ENCODE data around the gene CCDC88B.

CCDC88B gene

GRCh38 chr11:64348383-64349024 is 8.5 kb downstream of the CCDC88B start:
- WGBS (ENCODE audit: insufficient coverage, insufficient read length): no CpG with 5 or more reads among the region's 14 CpGs
- Histone ChIP-seq H3K4me1 (ENCODE audit: control insufficient read depth, insufficient read depth, low read length) (no peaks in the 10 kb centered on the region; the same call in 1 of the 2 replicates), H3K27ac (ENCODE audit: low read length) (no peak overlapping the region), H3K9me3 (ENCODE audit: control insufficient read depth, insufficient read depth, low read length) (no peaks in the 10 kb centered on the region), H3K27me3 (ENCODE audit: control insufficient read depth, insufficient read depth, low read length) (no peaks in the 10 kb centered on the region), H3K4me3 (ENCODE audit: low read length) (no peak overlapping the region), H3K36me3 (ENCODE audit: control insufficient read depth, insufficient read depth, low read length) (no peaks in the 10 kb centered on the region)
- no peak for DNase-seq (ENCODE audit: low read depth, low spot score)

GRCh38 chr11:64349025-64349387 is 9.0 kb downstream of the CCDC88B start:
- no peak overlapping the region for H3K4me3 ChIP-seq (ENCODE audit: low read length)
- no peak overlapping the region for H3K27ac ChIP-seq (ENCODE audit: low read length)
- WGBS (ENCODE audit: insufficient coverage, insufficient read length): no CpG with 5 or more reads among the region's 7 CpGs
- no peaks in the 10 kb centered on the region for H3K36me3 ChIP-seq (ENCODE audit: control insufficient read depth, insufficient read depth, low read length)
- no peaks in the 10 kb centered on the region for H3K27me3 ChIP-seq (ENCODE audit: control insufficient read depth, insufficient read depth, low read length)
- H3K4me1 ChIP-seq (ENCODE audit: control insufficient read depth, insufficient read depth, low read length): no peaks in the 10 kb centered on the region; the same call in 1 of the 2 replicates
- no peak for DNase-seq (ENCODE audit: low read depth, low spot score)
- no peaks in the 10 kb centered on the region for H3K9me3 ChIP-seq (ENCODE audit: control insufficient read depth, insufficient read depth, low read length)

- Histone ChIP-seq H3K4me1 (ENCODE audit: control insufficient read depth, insufficient read depth, low read length) (no peaks in the 10 kb centered on the region; the same call in 1 of the 2 replicates), H3K27ac (ENCODE audit: low read length) (no peak overlapping the region), H3K4me3 (ENCODE audit: low read length) (no peak overlapping the region), H3K9me3 (ENCODE audit: control insufficient read depth, insufficient read depth, low read length) (no peaks in the 10 kb centered on the region), H3K27me3 (ENCODE audit: control insufficient read depth, insufficient read depth, low read length) (no peaks in the 10 kb centered on the region), H3K36me3 (ENCODE audit: control insufficient read depth, insufficient read depth, low read length) (no peaks in the 10 kb centered on the region)
- no CpG with 5 or more reads among the region's 11 CpGs for WGBS (ENCODE audit: insufficient coverage, insufficient read length)
- no peak for DNase-seq (ENCODE audit: low read depth, low spot score)
Observed at GRCh38 chr11:64349404-64349803, 9.4 kb downstream of the CCDC88B start.

DNA sequence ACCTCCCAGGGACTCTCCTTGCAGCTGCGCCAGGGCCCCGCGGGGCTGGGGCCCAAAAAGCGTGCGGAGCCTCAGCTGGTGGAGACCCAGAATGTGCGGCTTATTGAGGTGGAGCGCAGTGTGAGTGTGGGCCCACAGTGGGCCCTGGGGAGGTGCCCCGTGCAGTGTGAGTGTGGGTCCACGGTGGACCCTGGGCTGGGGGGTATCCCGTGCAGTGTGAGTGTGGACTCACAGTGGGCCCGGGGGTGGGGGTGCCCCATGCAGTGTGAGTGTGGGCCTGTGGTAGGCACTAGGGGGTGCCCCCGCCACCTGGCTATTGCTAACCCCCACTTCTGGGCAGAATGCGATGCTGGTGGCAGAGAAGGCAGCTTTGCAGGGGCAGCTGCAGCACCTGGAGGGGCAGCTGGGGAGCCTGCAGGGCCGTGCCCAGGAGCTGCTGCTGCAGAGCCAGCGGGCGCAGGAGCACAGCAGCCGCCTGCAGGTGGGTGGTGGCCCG is 11.2 kb downstream of the CCDC88B start:
- no peak overlapping the region for H3K4me3 ChIP-seq (ENCODE audit: low read length)
- H3K27me3 ChIP-seq (ENCODE audit: control insufficient read depth, insufficient read depth, low read length): no peaks in the 10 kb centered on the region
- no peaks in the 10 kb centered on the region for H3K9me3 ChIP-seq (ENCODE audit: control insufficient read depth, insufficient read depth, low read length)
- no peaks in the 10 kb centered on the region for H3K36me3 ChIP-seq (ENCODE audit: control insufficient read depth, insufficient read depth, low read length)
- WGBS (ENCODE audit: insufficient coverage, insufficient read length): no CpG with 5 or more reads among the region's 18 CpGs
- DNase-seq (ENCODE audit: low read depth, low spot score): no peak
- no peak overlapping the region for H3K27ac ChIP-seq (ENCODE audit: low read length)
- peaks cover 5% of the 10 kb centered on the region for H3K4me1 ChIP-seq (ENCODE audit: control insufficient read depth, insufficient read depth, low read length)

GRCh38 chr11:64352099-64352994 is 12.3 kb downstream of the CCDC88B start:
- WGBS (ENCODE audit: insufficient coverage, insufficient read length): no CpG with 5 or more reads among the region's 33 CpGs
- Histone ChIP-seq H3K27me3 (ENCODE audit: control insufficient read depth, insufficient read depth, low read length) (no peaks in the 10 kb centered on the region), H3K4me1 (ENCODE audit: control insufficient read depth, insufficient read depth, low read length) (peaks cover 5% of the 10 kb centered on the region), H3K27ac (ENCODE audit: low read length) (no peak overlapping the region), H3K4me3 (ENCODE audit: low read length) (no peak overlapping the region), H3K36me3 (ENCODE audit: control insufficient read depth, insufficient read depth, low read length) (no peaks in the 10 kb centered on the region), H3K9me3 (ENCODE audit: control insufficient read depth, insufficient read depth, low read length) (no peaks in the 10 kb centered on the region)
- DNase-seq (ENCODE audit: low read depth, low spot score): no peak

- peaks cover 5% of the 10 kb centered on the region for H3K4me1 ChIP-seq (ENCODE audit: control insufficient read depth, insufficient read depth, low read length)
- H3K36me3 ChIP-seq (ENCODE audit: control insufficient read depth, insufficient read depth, low read length): no peaks in the 10 kb centered on the region
- no peak for DNase-seq (ENCODE audit: low read depth, low spot score)
- no peaks in the 10 kb centered on the region for H3K27me3 ChIP-seq (ENCODE audit: control insufficient read depth, insufficient read depth, low read length)
- WGBS (ENCODE audit: insufficient coverage, insufficient read length): no CpG with 5 or more reads among the region's 34 CpGs
- no peak overlapping the region for H3K27ac ChIP-seq (ENCODE audit: low read length)
- no peaks in the 10 kb centered on the region for H3K9me3 ChIP-seq (ENCODE audit: control insufficient read depth, insufficient read depth, low read length)
- no peak overlapping the region for H3K4me3 ChIP-seq (ENCODE audit: low read length)
Observed at GRCh38 chr11:64352995-64353714, 13.2 kb downstream of the CCDC88B start.

GRCh38 chr11:64353715-64354506 is 13.9 kb downstream of the CCDC88B start:
- DNase-seq (ENCODE audit: low read depth, low spot score): no peak
- no peaks in the 10 kb centered on the region for H3K27me3 ChIP-seq (ENCODE audit: control insufficient read depth, insufficient read depth, low read length)
- no peaks in the 10 kb centered on the region for H3K9me3 ChIP-seq (ENCODE audit: control insufficient read depth, insufficient read depth, low read length)
- H3K4me1 ChIP-seq (ENCODE audit: control insufficient read depth, insufficient read depth, low read length): peaks cover 6% of the 10 kb centered on the region
- H3K36me3 ChIP-seq (ENCODE audit: control insufficient read depth, insufficient read depth, low read length): no peaks in the 10 kb centered on the region
- WGBS (ENCODE audit: insufficient coverage, insufficient read length): no CpG with 5 or more reads among the region's 20 CpGs
- H3K4me3 ChIP-seq (ENCODE audit: low read length): no peak overlapping the region
- no peak overlapping the region for H3K27ac ChIP-seq (ENCODE audit: low read length)

DNA sequence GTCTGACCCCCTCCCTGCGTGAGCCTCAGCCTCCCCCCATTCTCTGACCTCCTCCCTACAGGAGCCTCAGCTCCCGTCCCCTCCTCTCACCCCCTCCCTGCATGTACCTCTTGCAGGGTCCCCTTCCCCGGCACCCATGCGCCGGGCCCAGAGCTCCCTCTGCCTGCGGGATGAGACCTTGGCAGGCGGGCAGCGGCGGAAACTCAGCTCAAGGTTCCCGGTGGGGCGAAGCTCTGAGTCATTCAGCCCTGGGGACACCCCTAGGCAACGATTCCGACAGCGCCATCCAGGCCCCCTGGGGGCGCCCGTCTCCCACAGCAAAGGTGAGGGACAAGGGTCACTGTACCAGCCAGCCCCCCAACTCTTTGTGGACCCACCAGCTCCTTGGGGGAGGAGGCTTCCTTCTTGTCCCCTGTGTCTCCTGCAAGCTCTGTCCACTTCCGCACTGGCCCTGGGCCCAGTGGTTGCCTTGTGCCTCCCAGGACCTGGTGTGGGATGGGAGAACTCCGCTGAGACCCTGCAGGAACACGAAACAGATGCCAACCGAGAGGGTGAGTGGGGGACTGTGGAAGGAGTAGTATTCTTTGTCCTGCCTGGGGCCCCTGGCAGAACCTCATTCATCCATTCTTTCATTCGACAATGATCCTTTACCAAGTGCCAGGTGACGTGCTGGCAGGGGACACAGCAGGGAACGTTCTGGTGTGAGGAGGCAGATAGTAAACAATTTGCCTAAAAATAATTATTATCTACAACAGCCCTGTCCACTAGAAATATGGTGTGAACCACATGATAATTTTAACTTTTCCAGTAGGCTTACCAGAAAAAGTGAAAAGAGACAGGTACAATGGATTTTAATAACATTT is 15.3 kb downstream of the CCDC88B start:
- Histone ChIP-seq H3K36me3 (ENCODE audit: control insufficient read depth, insufficient read depth, low read length) (no peaks in the 10 kb centered on the region; the same call in 1 of the 2 replicates), H3K9me3 (ENCODE audit: control insufficient read depth, insufficient read depth, low read length) (no peaks in the 10 kb centered on the region), H3K4me3 (ENCODE audit: low read length) (no peak overlapping the region), H3K27me3 (ENCODE audit: control insufficient read depth, insufficient read depth, low read length) (no peaks in the 10 kb centered on the region), H3K4me1 (ENCODE audit: control insufficient read depth, insufficient read depth, low read length) (peaks cover 13% of the 10 kb centered on the region), H3K27ac (ENCODE audit: low read length) (no peak overlapping the region)
- no CpG with 5 or more reads among the region's 23 CpGs for WGBS (ENCODE audit: insufficient coverage, insufficient read length)
- DNase-seq (ENCODE audit: low read depth, low spot score): no peak

All from iPS DF 6.9 (cell line).